Prostate gland (tissue), 1 donor: ENCODE results near the gene PLCH1.

Experiments
- POLR2A ChIP-seq: fragments of 450-650 bp; IDR thresholded peaks from one replicate; pipeline ENCODE4 v1.6.1; 2016; ENCODE audit warnings: antibody characterized with exemption, mild to moderate bottlenecking
- POLR2AphosphoS5 ChIP-seq: sonication (generic); formaldehyde crosslinking; IDR thresholded peaks from one replicate; pipeline ENCODE4 v1.6.1; 2017; ENCODE audit warnings: antibody characterized with exemption

DNA sequence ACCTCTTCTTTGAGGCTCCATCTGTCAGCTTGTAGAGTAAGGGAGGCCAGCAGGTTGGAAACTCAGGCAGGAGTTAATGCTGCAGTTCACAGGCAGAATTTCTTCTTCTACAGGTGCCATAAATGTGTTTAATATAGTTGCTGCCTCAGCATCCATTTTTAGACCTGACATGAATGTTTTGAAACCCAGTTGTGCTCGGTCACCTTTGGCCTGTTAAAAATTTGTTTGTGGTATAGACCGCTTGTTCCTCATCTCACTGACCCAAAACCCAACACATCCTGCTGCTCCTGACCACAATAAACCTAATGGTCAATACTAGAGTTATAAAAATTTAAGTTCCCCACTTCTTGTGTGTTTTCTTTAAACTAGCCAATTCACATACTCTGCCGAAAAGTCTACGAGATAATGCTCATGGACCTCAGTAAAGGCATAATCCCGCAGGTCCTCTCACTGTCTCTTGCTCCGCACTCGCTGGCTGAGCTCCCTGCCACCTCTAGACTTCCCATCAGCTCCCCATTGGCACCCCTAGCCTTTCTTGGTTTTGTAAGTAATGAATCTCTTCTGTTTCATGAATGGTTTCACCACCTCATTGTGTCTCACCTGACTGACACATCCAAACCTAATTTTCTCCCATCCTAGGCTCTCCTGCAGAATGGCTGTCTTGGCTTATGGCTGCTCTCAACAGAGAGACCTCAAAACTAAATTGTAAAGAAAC is 312.9 kb downstream of the PLCH1 start:
- TF ChIP-seq POLR2AphosphoS5 (no peak), POLR2A (no peak)
